Lower lobe of right lung (tissue), 2 donors: ENCODE results near the gene GDF9. TPM values are rescaled to one million over a fixed set of nuclear protein-coding genes. Genes with fewer than 3 reads are reported as not detected.

Experiments used
- ATAC-seq, 2 donors: fragments of 200-7000 bp; cut with Tn5 transposase; one replicate each; pipeline ENCODE4 v1.9.1; 2020 to 2022; ENCODE audit warnings: mild to moderate bottlenecking in 2 of 2, moderate library complexity in 2 of 2
- DNase-seq: peaks from one replicate; pipeline ENCODE4 v3.0.0-alpha.2; 2020
- H3K27ac ChIP-seq: fragments of 200-600 bp; one replicate; pipeline ENCODE4 v1.8.0; 2022
- H3K27me3 ChIP-seq: fragments of 200-600 bp; one replicate; pipeline ENCODE4 v1.8.0; 2022; ENCODE audit warnings: low read depth
- H3K36me3 ChIP-seq: fragments of 200-600 bp; one replicate; pipeline ENCODE4 v1.8.0; 2022; ENCODE audit warnings: mild to moderate bottlenecking
- H3K4me1 ChIP-seq: fragments of 200-600 bp; one replicate; pipeline ENCODE4 v1.8.0; 2022
- H3K4me3 ChIP-seq: fragments of 200-600 bp; one replicate; pipeline ENCODE4 v1.8.0; 2022; ENCODE audit warnings: mild to moderate bottlenecking
- H3K9me3 ChIP-seq: fragments of 200-600 bp; one replicate; pipeline ENCODE4 v1.8.0; 2022
- intact Hi-C: fragments of 100-400 bp; cut with DNase I; formaldehyde crosslinking; loops from one replicate; pipeline ENCODE4 v1.11.0; 2022
- total RNA-seq: library from RNA; stranded (reverse); fragmentation: NEBNext Ultra II Directional; extraction: Animal tissue kit (Norgen Biotek cat#: 25700); gene quantifications from one replicate; pipeline ENCODE4 v1.2.1, GENCODE V29; 2021
- TF ChIP-seq, protein P1 (sequence below): fragments of 200-600 bp; IDR thresholded peaks from one replicate; pipeline ENCODE4 v1.8.0; 2022; ENCODE audit warnings: antibody characterized with exemption, mild to moderate bottlenecking
- donor health status: DM: no; HTN: yes; CAD: no; lungs with severe emphysema.

GDF9 gene
- total RNA-seq, 1 donor from 2014 or later: 0.15 TPM

DNA sequence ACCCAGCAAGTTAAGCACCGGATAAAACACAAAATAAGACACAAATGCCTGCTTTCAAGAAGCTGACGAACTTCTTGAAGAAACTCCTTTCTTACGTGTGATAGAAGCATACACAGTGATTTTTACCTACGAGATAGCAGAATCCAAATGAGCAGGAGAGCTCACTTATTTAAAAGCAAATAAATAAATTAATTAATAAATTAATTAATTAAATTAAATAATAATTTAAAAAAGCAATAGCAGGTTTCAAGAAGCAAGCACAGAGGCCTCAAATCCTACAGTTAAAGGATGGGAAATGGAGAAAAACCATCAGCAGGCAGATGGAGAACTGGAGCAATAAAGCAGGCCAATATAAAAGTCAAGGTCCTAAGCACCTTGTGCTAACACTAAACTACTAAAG lies 24.5 kb upstream of the GDF9 start:
- no peak overlapping the region for H3K27ac ChIP-seq
- intact Hi-C loops: no loop called here
- H3K36me3 ChIP-seq: peaks cover 97% of the 10 kb centered on the region
- H3K9me3 ChIP-seq: no peaks in the 10 kb centered on the region
- DNase-seq (no peak), ATAC-seq (no peak)
- H3K4me1 ChIP-seq: no peaks in the 10 kb centered on the region
- no peak overlapping the region for H3K4me3 ChIP-seq
- H3K27me3 ChIP-seq: no peaks in the 10 kb centered on the region
- TF ChIP-seq, protein P1, sequence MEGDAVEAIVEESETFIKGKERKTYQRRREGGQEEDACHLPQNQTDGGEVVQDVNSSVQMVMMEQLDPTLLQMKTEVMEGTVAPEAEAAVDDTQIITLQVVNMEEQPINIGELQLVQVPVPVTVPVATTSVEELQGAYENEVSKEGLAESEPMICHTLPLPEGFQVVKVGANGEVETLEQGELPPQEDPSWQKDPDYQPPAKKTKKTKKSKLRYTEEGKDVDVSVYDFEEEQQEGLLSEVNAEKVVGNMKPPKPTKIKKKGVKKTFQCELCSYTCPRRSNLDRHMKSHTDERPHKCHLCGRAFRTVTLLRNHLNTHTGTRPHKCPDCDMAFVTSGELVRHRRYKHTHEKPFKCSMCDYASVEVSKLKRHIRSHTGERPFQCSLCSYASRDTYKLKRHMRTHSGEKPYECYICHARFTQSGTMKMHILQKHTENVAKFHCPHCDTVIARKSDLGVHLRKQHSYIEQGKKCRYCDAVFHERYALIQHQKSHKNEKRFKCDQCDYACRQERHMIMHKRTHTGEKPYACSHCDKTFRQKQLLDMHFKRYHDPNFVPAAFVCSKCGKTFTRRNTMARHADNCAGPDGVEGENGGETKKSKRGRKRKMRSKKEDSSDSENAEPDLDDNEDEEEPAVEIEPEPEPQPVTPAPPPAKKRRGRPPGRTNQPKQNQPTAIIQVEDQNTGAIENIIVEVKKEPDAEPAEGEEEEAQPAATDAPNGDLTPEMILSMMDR: no peak

DNA sequence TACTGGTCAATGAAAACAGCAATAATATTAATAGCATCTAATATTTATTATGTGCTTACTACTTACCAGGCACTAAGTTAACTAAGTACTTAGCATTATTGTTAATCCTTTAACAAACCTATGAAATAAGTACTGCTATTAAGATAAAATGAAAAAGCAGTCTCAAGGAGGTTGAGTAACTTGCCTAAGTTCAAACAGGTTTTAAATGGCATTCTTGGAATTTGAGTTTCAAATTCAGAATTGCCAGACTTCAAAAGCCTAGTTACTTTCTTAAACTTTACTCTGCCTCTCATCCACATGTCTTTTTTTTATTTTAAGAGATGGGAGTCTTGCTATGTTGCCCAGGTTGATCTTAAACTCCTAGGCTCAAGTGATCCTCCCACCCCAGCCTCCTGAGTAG lies 23.2 kb upstream of the GDF9 start:
- Histone ChIP-seq H3K9me3 (no peaks in the 10 kb centered on the region), H3K4me1 (no peaks in the 10 kb centered on the region), H3K36me3 (peaks cover 97% of the 10 kb centered on the region), H3K4me3 (no peak overlapping the region), H3K27me3 (no peaks in the 10 kb centered on the region), H3K27ac (no peak overlapping the region)
- intact Hi-C loops: no loop called here
- TF ChIP-seq, protein P1: no peak
- DNase-seq (no peak), ATAC-seq (peak in 1 of 2 donors; percentile 29)

DNA sequence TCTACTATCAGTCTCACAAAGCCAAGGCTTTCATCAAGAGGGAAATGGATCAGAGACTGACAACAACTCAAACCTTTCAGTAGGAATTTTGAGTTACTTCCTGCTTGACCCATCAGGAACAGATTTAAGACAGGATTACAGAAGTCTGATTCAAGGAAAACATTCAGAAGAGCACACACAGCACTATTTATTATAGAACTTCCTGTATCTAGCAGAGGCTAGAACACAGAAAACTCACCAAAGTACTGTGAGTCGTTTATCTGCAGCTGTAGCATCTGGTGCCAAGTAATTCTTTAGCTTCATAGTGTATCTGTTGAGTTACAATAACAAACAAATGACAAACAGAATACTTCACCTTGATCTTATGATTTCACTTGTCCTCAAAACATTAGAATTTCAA lies 21.0 kb upstream of the GDF9 start:
- Histone ChIP-seq H3K9me3 (no peaks in the 10 kb centered on the region), H3K4me1 (no peaks in the 10 kb centered on the region), H3K27ac (no peak overlapping the region), H3K4me3 (no peak overlapping the region), H3K36me3 (peaks cover 97% of the 10 kb centered on the region), H3K27me3 (no peaks in the 10 kb centered on the region)
- ATAC-seq (no peak), DNase-seq (no peak)
- TF ChIP-seq, protein P1: no peak
- intact Hi-C loops: no loop called here

DNA sequence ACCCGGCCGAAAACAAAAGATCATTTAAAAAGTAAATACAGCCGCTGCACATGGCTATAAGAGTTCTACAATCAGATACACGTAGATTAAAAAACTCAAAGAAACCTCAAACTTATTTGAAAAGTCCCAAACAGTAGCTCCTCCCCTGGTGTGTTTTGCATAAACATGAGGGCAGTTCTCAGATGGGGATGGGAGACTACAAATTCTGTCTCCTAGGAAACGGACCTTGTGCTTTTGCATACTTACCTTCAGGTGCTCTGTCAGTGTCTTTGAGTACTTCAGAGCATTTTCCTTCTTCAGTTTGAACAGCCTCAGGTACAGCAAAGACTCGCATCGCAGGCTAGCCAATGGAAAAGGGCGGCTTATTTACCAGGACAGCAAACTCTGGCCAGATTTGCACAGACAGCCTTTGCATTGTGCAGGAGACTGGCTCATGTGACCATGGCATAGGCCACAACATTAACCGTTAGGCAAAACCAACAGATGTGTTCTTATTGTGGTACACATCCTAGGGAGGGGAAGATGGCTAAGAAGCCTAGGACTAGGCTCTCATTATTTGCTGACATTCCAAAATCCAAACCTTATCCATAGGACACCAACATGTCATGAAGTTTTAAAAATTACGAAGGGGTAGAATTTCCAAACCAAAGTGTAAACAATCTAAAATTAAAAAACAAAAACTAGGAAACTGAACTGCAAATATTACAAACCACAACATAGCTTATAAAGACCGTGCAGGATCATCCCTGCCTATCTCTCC lies 20.0 kb upstream of the GDF9 start:
- no peaks in the 10 kb centered on the region for H3K27me3 ChIP-seq
- DNase-seq (no peak), ATAC-seq (no peak)
- H3K36me3 ChIP-seq: peaks cover 97% of the 10 kb centered on the region
- H3K9me3 ChIP-seq: no peaks in the 10 kb centered on the region
- TF ChIP-seq, protein P1: no peak
- intact Hi-C loops: no loop called here
- no peak overlapping the region for H3K27ac ChIP-seq
- H3K4me3 ChIP-seq: no peak overlapping the region
- no peaks in the 10 kb centered on the region for H3K4me1 ChIP-seq

DNA sequence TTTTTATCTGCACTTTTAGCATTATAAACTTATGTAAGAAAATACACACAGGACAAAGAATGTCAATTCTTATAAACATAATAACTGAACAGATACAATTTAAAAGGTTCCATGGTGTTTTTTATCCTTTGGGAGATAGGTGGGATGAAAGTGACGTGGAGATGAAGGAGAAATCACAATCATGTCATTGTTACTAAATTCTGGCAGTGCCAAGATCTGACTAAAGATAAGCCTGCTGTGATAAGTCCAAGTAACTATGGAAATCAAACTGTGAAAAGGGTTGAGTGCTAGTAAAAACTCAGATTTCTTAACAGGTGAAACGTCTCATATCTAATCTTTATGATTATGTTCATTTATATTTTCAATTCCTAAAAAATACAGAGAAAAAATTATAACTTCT lies 18.3 kb upstream of the GDF9 start:
- Histone ChIP-seq H3K27ac (no peak overlapping the region), H3K4me3 (no peak overlapping the region), H3K4me1 (no peaks in the 10 kb centered on the region), H3K9me3 (no peaks in the 10 kb centered on the region), H3K36me3 (peaks cover 98% of the 10 kb centered on the region), H3K27me3 (no peaks in the 10 kb centered on the region)
- ATAC-seq (no peak), DNase-seq (no peak)
- TF ChIP-seq, protein P1: no peak
- intact Hi-C loops: no loop called here
